ENCODE results near the gene CORO1C.
A peak's percentile ranks its signal among the peaks of the same experiment; 100 is the strongest.

Gene CORO1C

DNA sequence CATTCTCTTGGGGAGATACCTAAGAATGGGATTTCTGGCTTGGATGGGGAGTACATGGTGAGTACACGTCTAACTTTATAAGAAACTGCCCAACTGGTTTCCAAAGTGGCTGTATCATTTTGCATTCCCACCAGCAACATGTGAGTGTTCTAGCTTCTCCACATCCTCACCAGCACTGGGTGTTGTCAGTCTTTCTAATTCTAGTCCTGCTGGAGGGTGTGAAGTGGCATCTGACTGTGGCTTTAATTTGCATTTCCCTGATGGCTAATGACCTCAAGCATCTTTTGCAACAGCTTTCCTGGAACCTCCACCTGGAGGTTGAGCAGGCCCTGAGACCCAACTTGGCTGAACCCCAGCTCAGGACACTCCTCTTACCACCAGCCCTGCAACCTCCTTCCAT is 115.4 kb downstream of the CORO1C start:
- no peak overlapping the region for H3K4me3 ChIP-seq (replicated peaks; ENCODE audit: low read depth, low read length)
- no peak for DNase-seq (ENCODE audit: extremely low read depth, insufficient read length)
- no peaks in the 10 kb centered on the region; the same call in 1 of the 2 replicates for H3K36me3 ChIP-seq (ENCODE audit: control insufficient read depth, insufficient read depth, low read length)
- no peaks in the 10 kb centered on the region for H3K27me3 ChIP-seq (replicated peaks; ENCODE audit: control insufficient read depth, insufficient read depth, low read length)
- TF ChIP-seq, protein P1, sequence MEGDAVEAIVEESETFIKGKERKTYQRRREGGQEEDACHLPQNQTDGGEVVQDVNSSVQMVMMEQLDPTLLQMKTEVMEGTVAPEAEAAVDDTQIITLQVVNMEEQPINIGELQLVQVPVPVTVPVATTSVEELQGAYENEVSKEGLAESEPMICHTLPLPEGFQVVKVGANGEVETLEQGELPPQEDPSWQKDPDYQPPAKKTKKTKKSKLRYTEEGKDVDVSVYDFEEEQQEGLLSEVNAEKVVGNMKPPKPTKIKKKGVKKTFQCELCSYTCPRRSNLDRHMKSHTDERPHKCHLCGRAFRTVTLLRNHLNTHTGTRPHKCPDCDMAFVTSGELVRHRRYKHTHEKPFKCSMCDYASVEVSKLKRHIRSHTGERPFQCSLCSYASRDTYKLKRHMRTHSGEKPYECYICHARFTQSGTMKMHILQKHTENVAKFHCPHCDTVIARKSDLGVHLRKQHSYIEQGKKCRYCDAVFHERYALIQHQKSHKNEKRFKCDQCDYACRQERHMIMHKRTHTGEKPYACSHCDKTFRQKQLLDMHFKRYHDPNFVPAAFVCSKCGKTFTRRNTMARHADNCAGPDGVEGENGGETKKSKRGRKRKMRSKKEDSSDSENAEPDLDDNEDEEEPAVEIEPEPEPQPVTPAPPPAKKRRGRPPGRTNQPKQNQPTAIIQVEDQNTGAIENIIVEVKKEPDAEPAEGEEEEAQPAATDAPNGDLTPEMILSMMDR (IDR thresholded peaks at IDR 0.05; ENCODE audit: insufficient read depth, low read length, poor library complexity, severe bottlenecking): no peak

GRCh38 chr12:108614639-108615038 is 116.7 kb downstream of the CORO1C start:
- no peak for DNase-seq (ENCODE audit: extremely low read depth, insufficient read length)
- Histone ChIP-seq H3K27me3 (replicated peaks; ENCODE audit: control insufficient read depth, insufficient read depth, low read length) (no peaks in the 10 kb centered on the region), H3K36me3 (ENCODE audit: control insufficient read depth, insufficient read depth, low read length) (no peaks in the 10 kb centered on the region), H3K4me3 (replicated peaks; ENCODE audit: low read depth, low read length) (no peak overlapping the region)
- TF ChIP-seq, protein P1 (IDR thresholded peaks at IDR 0.05; ENCODE audit: insufficient read depth, low read length, poor library complexity, severe bottlenecking): no peak

- no peaks in the 10 kb centered on the region for H3K27me3 ChIP-seq (replicated peaks; ENCODE audit: control insufficient read depth, insufficient read depth, low read length)
- TF ChIP-seq, protein P1 (IDR thresholded peaks at IDR 0.05; ENCODE audit: insufficient read depth, low read length, poor library complexity, severe bottlenecking): no peak
- no peak for DNase-seq (ENCODE audit: extremely low read depth, insufficient read length)
- H3K36me3 ChIP-seq (ENCODE audit: control insufficient read depth, insufficient read depth, low read length): no peaks in the 10 kb centered on the region
- no peak overlapping the region for H3K4me3 ChIP-seq (replicated peaks; ENCODE audit: low read depth, low read length)
Observed at GRCh38 chr12:108614041-108614440, 117.3 kb downstream of the CORO1C start.

DNA sequence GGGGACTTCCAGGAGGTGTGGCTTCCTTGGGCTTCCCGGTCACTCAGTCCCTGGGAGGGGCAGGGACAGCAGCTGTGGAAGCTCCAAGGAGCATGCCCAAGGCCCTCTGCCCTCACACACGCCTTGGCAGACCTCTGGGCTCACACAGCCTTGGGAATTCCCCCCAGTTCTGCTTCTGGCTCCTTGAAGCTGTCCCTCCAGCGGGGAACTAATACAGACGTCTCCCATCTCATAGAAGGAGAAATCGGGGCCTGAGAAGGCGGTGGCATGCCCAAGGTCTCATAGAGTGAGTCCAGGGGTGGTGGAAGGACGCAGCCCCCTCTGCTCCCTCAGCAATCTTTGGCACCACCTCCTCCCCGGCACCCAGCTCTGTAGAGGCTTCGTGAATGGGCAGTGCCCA is 117.8 kb downstream of the CORO1C start:
- no peak for DNase-seq (ENCODE audit: extremely low read depth, insufficient read length)

DNA sequence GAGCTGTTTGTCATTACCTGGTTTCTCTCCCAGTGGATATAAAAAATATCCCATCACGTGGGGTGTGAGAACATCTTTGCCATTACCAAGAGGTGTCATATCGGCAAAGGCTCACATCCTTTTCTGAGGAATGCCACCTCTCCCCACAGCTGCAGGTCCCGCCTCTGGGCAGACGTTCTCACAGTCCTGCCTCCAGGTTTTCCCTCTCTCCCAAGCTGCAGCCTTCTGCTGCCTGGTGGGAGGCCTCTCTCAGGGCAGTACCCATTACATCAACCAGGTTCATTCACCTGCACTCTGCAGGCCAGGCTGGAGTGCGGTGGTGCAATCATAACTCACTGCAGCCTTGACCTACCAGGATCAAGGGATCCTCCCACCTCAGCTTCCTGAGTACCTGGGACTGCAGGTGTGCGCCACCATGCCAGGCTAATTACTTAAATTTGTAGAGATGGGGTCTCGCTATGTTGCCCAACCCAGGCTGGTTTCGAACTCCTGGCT is 118.5 kb downstream of the CORO1C start:
- no peaks in the 10 kb centered on the region for H3K27me3 ChIP-seq (replicated peaks; ENCODE audit: control insufficient read depth, insufficient read depth, low read length)
- DNase-seq (ENCODE audit: extremely low read depth, insufficient read length): no peak
- TF ChIP-seq, protein P1 (IDR thresholded peaks at IDR 0.05; ENCODE audit: insufficient read depth, low read length, poor library complexity, severe bottlenecking): no peak
- H3K4me3 ChIP-seq (replicated peaks; ENCODE audit: low read depth, low read length): no peak overlapping the region
- H3K36me3 ChIP-seq (ENCODE audit: control insufficient read depth, insufficient read depth, low read length): no peaks in the 10 kb centered on the region

More for the DNA sequence above, 117.8 kb downstream of the CORO1C start:
- Histone ChIP-seq H3K36me3 (ENCODE audit: control insufficient read depth, insufficient read depth, low read length) (no peaks in the 10 kb centered on the region), H3K27me3 (replicated peaks; ENCODE audit: control insufficient read depth, insufficient read depth, low read length) (no peaks in the 10 kb centered on the region), H3K4me3 (replicated peaks; ENCODE audit: low read depth, low read length) (no peak overlapping the region)
- TF ChIP-seq, protein P1 (IDR thresholded peaks at IDR 0.05; ENCODE audit: insufficient read depth, low read length, poor library complexity, severe bottlenecking): no peak

GRCh38 chr12:108611884-108612415 is 119.4 kb downstream of the CORO1C start:
- DNase-seq (ENCODE audit: extremely low read depth, insufficient read length): no peak
- TF ChIP-seq, protein P1 (IDR thresholded peaks at IDR 0.05; ENCODE audit: insufficient read depth, low read length, poor library complexity, severe bottlenecking): peak; percentile 39
- Histone ChIP-seq H3K27me3 (replicated peaks; ENCODE audit: control insufficient read depth, insufficient read depth, low read length) (no peaks in the 10 kb centered on the region), H3K4me3 (replicated peaks; ENCODE audit: low read depth, low read length) (no peak overlapping the region), H3K36me3 (ENCODE audit: control insufficient read depth, insufficient read depth, low read length) (no peaks in the 10 kb centered on the region)
